Activated CD8-positive, alpha-beta memory T cell treated with anti-CD3 and anti-CD28 coated beads for 1 hour (primary cell): Measurements from ENCODE around the gene CFAP299.
A peak's percentile ranks its signal among the peaks of the same experiment; 100 is the strongest.
"Not testable (repeated sequence)": the region's sequence is repeated elsewhere in the genome, so short reads cannot be mapped to it uniquely, and the experiment has no call there.

Source experiments
- DNase-seq, 2 donors: peaks; one replicate each; pipeline ENCODE4 v3.0.0-alpha.2; 2020; ENCODE audit warnings: low read depth in 1 of 2; ENCODE audit errors: extremely low read depth in 1 of 2

CFAP299 gene

DNA sequence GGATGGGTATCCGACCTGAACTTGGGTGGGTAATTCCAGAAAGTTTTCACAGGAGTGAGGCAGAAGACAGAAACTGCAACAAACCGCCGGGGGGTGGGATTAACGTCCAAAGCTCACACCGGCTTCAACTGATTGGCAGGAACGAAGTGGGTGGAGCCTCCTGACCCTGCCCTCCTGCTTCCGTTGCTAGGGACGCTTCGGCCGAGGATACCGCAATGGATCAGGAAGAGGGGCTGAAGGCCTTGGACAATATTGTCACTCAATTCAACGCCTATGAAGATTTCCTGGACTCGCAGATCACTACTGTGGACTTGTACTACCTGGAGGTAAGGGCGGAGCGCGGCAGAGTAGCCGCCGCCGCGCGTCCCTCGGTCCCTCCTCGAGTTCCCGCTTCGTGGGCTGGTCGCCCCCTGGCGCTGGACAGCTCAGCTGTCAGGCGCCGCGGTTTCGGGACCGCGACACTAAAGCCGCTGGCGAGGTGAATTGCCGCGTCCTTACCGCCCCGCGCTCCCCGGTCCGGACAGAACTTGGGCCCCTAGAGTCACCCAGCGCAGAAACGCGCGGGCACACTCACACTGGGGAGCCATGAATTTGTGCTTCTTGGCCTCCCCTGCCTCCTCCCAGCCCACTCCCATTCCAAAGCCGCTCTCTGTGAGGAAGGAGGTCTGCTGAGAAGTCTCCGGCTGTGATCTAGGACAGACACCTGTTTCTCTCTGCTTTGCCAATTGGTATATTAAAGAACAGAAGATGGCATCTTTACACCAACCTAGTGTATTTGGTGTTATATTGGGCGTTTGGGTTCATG, at the start of gene CFAP299:
Gene CFAP299, plus strand, starts transcription at position 177 of the 805 bp plus-strand sequence.
- peak; percentile 6 to 18 for DNase-seq

DNA sequence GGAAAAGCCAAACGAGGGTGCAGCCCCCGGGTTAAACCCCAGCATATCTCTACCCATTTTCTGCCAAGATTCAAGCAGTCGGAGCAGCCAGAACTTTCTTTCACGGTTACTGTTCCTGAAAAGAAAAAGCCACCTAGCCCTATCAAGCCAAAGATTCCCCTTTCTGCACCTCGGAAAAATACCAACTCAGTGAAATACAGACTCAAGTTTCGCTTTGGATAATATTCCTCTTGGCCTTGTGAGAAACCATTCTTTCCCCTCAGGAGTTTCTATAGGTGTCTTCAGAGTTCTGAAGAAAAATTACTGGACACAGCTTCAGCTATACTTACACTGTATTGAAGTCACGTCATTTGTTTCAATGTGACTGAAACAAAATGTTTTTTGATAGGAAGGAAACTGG, 49.1 kb upstream of the CFAP299 start:
- DNase-seq, result no peak

DNA sequence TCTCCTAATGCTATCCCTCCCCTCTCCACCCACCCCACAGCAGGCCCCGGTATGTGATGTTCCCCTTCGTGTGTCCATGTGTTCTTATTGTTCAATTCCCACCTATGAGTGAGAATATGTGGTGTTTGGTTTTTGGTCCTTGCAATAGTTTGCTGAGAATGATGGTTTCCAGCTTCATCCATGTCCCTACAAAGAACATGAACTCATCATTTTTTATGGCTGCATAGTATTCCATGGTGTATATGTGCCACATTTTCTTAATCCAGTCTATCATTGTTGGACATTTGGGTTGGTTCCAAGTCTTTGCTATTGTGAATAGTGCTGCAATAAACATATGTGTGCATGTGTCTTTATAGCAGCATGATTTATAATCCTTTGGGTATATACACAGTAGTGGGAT, 44.9 kb upstream of the CFAP299 start:
- DNase-seq, result not testable (repeated sequence)

DNA sequence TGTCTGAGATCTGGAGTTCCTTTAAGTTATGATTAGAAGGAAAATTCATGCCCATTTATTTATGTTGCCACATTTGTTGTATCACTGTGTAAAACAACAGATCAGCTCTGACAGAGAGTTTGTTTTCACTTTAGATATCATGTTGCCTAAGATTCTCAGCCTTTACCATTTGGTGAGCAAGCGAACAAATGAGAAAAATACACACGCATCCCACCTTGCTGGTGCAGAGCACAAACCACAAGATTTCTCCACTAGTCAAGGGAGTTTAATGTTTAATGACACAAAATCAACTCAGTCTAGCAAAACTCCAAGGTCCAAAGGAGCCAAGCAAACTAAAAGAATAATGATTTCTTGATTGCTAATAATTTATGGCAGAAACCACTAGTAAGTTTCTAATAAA, 41.3 kb upstream of the CFAP299 start:
- no peak for DNase-seq

DNA sequence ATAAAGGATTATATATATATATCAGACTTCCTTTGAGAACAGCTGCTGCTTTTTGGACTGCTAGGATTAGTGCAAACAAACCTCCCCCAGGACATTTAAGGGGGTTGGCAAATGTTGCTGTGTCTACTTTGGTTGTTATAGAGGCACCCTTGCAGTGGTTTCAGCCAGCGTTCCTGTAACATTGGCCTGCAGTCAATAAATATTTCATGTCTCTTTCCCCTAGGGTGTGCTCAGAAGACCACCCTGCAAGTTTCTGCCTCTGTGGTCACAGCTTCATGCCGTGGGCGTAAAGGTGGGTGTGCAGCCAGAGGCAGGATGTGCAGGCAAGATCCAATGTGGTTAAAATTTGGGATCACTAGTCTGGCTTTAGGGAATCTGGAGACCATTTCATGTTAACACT, 40.2 kb upstream of the CFAP299 start:
- DNase-seq, result no peak

DNA sequence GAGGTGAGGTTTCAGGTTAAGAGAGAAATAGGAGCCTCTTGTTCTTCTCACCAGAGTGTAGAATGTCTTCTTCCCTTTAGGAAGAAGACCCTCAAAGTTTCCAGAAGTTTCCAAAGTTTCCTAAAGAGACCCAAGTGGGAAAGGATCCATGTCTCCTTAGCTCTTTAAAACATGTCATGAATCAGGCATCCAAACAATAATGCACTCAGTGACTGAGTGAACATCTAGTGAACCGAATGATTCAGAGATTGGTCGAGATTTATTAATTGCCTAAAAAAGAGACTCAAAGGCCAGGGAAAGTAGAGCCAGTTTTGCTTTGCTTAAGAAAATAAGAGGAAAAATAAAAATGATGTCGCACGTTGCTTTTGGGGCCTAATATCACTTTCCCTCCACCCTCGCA, 39.7 kb upstream of the CFAP299 start:
- DNase-seq, result no peak

DNA sequence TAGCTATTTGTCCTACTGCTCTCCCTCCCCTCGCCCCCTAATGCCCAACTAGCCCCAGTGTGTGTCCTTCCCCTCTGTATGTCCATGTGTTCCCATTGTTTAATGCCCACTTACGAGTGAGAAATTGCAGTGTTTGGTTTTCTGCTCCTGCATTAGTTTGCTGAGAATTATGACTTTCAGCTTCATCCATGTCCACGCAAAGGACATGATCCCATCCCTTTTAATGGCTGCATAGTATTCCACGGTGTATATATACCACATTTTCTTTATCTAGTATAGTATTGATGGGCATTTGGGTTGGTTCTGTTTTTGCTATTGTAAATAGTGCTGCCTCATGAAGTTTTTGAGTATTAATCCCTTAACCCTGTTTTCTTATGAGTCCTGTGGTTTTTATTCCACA, 33.6 kb upstream of the CFAP299 start:
- DNase-seq, result no peak

DNA sequence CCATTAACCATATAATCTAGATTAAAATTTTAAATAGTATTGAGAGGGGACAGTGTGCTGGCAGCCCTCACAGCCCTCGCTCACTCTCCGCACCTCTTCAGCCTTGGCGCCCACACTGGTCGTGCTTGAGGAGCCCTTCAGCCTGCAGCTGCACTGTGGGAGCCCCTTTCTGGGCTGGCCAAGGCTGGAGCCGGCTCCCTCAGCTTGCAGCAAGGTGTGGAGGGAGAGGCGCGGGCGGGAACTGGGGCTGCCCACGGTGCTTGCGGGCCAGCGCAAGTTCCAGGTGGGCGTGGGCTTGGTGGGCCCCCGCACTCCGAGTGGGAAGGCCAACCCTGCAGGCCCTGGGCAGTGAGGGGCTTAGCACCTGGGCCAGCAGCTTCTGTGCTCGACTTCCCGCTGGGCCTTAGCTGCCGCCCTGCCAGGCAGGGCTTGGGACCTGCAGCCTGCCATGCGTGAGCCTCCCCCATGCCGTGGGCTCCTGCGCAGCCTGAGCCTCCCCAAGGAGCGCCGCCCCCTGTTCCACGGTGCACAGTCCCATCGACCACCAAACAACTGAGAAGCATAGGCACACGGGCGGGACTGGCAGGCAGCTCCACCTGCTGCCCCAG, 32.8 kb upstream of the CFAP299 start:
- DNase-seq, result no peak

DNA sequence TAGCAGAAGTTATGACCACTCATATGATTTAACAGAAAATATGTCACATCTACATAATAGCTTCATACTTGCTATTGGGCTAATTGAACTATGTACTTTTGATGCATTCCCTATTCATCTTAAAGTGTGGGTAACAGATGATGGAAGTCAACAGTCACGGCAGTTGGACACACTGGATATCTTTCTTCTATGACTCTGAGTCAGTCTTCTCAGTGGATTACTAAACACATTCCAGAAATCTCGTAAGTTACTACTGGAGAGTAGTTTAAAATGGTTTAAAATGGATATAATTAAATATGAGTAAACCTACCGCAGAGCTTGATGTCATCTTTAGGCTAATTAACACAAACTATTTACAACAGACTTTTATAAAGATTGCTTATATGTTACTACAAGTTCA, 30.1 kb upstream of the CFAP299 start:
- DNase-seq, result no peak

DNA sequence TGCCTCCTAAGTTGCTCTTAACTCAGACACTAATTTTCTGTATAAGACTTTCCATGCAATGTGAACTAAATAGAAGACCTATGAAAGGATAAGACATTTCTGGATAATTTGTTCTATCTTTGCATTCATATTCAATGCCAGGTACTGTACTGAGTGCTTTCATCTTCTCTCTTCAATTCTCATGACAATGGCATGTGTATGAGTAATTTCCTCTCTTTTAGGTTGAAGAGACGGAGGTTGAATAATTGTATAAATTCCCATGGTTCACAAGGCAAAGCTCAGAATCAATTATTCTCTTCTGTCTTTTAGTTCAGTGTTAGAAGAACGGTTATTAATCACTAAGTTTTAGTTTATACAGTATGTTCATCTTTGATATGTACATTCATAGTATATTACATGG, 29.3 kb upstream of the CFAP299 start:
- no peak for DNase-seq

DNA sequence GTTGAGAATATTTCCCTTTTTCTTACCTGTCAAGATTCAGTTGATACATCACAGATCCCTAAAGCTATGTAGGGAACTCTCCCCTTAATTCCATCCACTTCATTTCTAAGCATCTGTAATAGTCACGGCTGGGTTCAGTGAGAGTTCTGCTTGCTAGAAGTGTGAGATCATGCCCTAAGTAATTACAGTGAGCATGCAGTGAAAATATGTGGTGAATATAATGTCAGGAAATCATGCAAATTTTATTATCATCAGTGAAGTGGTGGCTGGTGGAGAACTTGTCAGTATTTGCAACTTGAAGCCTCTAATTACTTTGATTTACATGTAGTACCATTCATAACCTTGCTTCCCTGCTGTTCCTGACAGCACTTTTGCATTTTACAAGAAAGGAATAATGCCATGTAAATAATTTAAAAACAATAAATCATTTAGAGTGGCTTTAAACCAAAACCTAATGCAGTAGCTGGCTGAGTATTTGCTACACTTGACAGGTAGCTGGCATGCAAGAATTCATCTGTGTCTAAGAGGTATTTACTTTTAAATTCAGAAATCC, 28.3 kb upstream of the CFAP299 start:
- DNase-seq, result no peak

DNA sequence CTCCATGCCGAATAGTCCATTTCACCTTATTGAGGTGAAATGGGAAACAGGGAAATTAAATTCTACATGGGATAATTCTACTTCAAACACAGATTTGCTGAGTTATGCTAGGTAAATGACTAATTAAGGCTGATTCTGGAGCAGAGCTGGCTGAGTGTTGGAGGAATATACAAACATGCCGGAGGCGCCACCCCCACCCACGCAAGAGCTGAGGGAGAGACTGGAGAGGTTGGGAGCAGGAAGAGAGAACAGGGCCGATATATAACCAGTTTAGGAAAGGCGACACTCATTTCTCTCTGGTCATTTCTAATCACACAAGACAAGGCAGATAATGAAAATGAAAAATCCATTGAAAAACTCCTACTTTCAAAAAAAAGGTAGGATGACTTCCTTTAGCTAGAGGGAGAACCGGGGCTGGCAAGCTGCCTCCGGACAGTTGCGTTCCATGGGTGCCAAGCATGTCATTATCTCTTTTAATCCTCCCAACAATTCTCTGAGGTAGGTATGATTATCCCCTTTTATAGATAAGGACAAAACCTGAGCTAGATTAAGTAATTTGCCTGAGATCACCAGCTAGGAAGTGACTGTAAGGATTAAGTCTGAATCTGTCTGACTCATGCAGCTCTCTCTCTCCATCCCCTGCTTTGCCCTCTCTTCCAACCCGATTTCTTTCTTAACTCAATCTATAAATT, 27.6 kb upstream of the CFAP299 start:
- no peak for DNase-seq

DNA sequence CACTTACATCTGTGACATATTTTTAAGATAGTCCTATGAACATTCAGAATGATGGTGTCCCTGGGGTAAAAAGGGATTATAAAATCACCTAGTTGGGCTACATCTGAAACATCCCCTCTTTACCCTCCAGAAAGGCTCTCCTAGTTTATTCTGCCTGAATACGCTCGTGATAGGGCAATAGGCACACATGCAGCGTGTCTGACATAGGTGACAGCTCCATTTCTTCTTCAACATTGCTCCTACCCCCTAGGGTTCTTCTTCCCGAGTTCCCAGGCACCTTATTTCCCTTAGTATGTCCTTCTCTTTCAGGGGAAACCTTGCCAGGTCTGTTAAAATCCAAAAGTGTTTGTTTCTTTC, 27.1 kb upstream of the CFAP299 start:
- no peak for DNase-seq

DNA sequence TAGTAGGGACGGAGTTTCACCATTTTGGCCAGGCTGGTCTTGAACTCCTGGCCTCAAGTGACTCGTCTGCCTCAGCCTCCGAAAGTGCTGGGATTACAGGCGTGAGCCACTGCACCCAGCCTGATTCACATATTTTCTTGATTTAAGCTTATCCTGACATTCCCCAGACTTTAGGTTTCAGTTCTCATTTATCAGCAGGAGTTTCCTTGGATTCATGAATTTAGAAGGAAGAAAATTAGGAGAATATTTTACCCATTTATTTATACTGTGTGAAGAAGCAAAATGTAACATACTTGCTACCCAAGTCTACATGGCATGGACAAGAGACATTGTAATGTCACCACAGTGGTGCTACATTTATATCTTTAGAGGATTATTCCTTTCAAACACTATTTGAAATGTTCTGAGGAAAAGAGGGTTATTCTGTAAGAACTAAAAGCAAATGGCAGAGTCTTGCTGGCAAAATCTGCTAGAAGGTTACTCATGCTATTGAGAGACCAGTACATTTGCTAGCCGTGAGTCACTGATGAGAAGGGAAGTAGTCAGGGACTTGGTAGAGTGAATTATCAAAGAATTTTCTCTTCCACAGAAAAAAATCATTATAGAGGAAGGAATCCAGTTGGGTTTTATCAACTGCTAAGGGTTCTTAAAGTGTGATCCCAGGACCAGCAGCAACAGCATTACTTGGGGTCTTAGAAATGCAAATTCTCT, 26.1 kb upstream of the CFAP299 start:
- no peak for DNase-seq

DNA sequence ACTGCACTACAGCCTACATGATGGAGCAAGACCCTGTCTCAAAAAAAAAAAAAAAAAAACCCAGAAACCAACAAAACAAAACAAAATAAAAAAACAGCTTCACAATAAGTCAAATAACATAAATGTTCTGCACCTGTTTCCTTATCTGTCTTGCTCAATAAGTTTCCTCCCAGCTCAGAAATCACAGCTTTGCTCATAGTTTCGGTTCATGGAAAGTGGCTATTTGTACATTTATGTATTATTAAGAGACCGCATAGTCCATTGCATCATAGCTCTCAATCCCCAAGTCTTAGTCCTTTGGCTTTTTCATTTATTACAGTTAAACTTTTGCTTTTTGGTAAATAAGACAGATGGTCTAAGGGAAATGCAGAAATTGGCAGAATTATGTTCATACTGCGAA, 24.4 kb upstream of the CFAP299 start:
- DNase-seq, result no peak

DNA sequence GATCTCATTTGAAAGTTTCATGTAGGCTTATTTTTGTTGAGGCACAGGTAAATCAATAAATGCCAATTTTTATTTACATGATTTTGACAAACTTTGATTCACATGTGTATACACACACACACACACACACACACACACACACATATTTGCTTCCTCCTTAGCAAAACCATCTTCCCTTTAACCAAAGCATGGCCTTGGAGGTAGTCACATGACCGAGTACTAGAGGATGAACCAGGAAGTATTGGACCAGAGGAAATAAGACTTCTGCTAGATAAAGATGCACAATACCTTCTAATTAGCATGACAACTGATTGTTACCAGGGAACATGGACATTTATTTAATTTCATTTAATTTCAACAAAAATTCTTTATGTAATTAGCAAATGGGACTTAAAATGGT, 23.4 kb upstream of the CFAP299 start:
- DNase-seq, result no peak

DNA sequence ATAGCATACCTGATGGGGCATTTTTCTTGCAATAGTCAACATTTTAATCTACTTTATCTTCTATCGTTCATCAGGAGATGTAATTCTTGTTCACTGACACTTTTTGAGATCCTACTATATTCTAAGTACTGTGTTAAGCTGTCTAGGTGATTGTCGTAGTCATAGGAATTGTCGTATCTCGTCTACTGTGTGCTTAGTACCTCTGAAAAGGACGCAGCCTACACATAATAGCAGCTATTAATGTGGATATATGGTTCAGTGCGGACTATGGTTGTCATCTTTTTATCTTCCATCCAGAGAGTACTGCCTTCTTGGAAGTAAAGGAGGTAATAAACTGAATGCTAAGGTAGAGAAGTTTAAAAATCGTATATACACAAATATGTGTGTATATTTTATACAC, 21.9 kb upstream of the CFAP299 start:
- DNase-seq, result no peak

DNA sequence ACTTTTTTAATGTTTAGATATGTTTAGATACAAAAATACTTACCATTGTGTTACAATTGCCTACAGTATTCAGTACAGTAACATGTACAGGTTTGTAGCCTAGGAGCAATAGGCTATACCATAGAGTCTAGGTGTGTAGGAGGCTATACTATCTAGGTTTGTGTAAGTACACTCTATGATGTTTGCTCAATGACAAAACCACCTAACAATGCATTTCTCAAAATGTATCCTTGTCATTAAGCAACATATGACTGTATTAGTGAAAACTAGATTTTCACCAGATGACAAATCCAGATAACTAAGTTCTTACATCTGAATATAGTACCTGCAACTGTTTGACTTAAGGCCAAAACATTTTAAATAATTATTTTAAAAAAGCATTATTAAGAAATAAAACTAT, 19.7 kb upstream of the CFAP299 start:
- not testable (repeated sequence) for DNase-seq

DNA sequence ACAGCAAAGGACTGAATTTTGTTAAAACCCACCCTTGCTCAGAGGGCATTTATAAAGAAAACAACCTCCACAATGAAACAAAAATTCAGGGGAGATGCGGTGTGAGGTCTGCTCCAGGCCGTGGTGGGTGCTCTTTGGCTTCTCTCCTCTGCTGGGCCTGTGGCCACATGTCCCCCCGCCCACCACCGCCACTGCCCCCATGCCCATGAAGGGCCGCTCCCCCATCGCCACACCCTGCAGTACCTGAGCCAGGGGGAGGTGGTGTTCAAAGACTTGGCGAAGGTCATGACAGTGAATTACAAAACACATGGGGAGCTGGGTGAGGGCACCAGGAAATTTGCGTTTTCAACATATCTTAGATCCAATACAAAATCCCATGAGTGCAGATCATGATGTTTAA, 14.2 kb upstream of the CFAP299 start:
- DNase-seq, result no peak

DNA sequence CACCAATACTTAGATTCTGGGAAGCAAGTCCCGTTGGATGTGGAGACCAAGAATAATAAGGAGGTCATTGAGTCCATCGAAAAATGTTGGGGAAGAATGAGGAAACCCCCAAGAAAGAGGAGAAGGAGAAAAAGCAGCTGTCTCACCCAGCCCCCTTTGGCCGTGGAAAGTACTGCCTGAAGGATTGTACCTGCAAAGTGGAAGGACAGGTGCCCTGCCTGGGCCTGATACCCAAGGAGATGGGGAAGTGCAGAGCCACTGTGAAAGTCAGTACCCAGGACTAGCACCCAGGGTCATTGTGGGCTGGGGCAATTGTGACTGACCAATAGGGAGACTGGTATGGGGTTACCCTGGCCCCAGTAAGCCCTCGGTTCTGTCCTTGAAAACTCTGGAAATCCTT, 13.8 kb upstream of the CFAP299 start:
- DNase-seq, result no peak

DNA sequence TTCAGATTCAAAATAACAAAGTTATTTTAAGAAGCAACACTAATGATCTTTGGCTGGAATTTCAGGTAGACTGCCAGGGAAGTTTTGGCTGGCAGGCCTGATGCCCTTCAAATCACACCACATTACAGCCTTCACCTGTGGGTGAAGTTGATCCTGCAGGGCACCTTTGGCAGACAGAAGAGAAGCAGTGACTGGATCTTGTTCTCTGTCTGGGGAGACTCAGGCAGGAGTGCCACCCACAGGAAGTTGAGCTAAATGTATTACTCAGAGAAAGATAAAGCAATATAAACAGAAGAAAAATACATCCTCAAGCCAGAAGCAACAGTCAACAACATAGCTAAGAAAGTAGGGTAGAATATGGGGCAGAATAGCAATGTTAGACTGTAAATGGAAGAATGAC, 12.8 kb upstream of the CFAP299 start:
- no peak for DNase-seq
